Measurements from ENCODE around the gene POLE. TPM values are rescaled to one million over a fixed set of nuclear protein-coding genes. Genes with fewer than 3 reads are reported as not detected.

The POLE gene
- total RNA-seq, 1 donor from 2014 or later = 10.3 TPM

DNA sequence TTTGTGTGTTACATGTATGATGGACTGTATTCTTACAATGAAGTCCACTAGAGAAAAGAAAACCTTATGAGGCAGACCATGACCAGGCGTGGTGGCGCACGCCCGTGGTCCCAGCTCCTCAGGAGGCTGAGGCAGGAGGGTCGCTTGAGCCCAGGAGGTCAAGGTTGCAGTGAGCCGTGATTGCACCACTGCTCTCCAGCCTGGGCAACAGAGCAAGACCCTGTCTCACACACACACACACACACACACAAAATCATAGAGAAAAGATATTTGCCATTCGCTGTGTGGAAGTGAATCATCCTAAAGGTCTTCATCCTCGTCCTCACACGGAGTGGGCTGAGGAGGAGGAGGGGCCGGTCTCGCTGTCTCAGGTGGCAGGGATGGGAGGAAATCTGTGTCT, 109.0 kb downstream of the POLE start:
- intact Hi-C loops (cut with DNase I) = no loop called here
- no peak for DNase-seq
- no peak for ATAC-seq (ENCODE audit: poor library complexity)

DNA sequence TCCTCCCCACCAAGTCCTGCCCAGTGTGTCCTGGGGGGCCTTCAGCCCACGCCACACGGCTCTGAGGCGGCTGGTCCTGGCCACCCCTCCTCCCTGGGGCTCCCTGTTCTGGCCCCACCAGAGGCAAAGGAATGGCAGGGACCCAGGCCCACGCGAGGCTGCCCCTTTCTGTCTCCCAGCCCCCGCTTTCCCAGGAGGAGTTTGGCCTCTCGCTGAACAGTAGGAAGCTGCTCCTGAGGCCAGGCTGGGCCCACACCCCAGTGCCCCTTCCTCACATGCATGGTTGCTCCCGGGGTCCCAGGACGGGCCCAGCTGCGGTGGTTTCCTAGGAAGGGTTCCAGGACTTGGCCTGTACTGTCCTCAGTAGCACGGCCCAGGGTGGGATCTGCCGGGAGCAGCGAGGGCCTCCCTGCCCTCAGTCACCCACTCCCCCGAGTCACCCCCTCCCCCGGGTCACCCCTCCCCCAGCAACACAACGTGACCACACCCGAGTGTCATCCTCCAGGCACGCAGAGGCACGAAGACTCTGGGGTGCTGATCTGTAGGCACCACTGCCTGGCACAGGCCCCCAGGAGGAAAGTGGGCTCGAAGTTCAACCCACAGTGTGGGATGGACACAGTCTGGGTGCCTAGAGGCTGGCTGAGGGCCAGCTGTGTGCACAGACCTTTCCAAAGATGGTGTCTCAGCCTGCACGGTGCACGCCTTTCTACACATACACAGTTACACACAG, 109.8 kb downstream of the POLE start:
- DNase-seq = no peak
- intact Hi-C loops (cut with DNase I) = no loop called here

DNA sequence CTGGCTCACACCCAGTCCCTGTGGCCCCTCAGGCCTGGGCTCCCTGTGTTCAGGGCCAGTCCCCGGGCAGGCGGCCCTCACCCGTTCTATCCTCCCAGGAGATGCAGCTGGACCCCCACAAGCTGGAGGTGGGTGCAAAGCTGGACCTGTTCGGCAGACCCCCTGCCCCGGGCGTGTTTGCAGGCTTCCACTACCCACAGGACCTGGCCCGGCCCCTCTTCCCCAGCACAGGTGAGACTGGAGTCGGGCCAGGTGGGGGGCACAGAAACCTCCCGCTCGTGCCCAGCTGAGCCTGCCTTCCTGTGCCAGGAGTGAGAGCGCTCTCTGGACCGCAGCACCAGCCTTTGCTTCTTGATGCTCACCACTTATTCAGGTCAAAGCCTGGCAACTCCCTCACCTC, 110.4 kb downstream of the POLE start:
- DNase-seq (no peak), ATAC-seq (ENCODE audit: poor library complexity) (no peak)
- intact Hi-C loops (cut with DNase I) = no loop called here

More for the DNA sequence above, 109.8 kb downstream of the POLE start:
- no peak for ATAC-seq (ENCODE audit: poor library complexity)

DNA sequence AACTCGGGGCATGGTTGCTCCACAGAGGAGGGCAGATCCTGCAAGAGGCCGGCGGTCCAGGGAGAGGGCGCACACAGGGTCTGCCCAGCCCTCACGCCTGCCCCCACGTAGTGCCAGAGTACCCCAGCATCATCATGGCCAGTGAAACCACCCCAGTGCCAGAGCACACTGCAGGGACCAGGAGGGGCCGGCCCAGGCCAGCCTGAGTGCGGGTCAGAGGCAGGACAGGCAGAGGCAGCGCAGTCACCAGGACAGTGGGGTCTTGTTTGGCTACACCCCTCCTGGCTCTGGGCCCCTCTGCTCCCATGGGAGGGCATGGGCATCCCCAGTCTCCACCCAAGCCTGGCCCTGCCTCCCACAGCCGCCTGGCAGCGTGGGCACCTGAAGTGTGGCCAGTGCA, 111.5 kb downstream of the POLE start:
- intact Hi-C loops (cut with DNase I) = no loop called here
- DNase-seq = no peak
- no peak for ATAC-seq (ENCODE audit: poor library complexity)

DNA sequence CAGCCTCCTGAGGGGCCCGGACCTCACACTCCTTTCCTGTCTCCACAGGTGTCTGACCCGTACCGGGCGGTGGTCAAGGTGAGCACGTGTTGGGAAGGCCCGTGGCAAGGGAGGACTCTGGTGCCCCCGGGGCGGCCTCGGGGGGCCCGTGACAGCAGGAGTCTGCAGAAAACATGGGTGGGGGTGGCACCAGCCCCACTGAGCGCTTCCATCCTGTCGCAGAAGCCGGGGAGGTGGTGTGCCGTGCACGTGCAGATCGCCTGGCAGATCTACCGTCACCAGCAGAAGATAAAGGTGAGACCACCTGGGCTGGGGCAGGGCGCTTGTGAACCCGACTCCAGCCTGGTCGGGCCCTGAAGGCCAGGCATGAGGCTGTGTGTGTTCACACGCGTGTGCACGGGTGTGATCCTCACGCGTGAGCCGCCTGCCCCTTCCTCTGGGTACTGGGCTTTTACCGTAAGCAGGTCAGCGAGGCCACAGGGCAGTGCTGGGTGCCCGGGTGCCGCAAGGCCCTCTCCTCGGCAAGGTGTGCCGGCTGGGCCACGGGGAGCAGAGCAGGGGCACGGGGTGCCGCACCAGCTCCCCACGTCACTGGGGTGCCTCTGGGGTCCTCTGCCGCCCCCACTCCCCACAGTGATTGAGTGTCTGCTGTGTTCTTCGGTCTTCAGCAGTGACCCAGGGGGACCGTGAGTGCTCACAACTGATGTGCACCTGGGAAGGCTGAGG, 112.7 kb downstream of the POLE start:
- ATAC-seq (ENCODE audit: poor library complexity) (no peak), DNase-seq (no peak)
- intact Hi-C loops (cut with DNase I) = no loop called here

Small RNA genes lying within 50 kb of the gene (microRNA-seq; reads per million reads assigned to microRNA genes)
- gene MIR6763 = not detected

Other genes starting within 250 kb of the POLE start
- 58.6 TPM for gene FBRSL1, start 197.2 kb downstream of the POLE start, total RNA-seq
- not detected for gene LRCOL1, start 76.8 kb downstream of the POLE start, total RNA-seq
- not detected for gene P2RX2, start 68.6 kb downstream of the POLE start, total RNA-seq
- 54.9 TPM for gene PXMP2, start 245 bp upstream of the POLE start, total RNA-seq
- 32.6 TPM for gene PGAM5, start 23.5 kb upstream of the POLE start, total RNA-seq
- gene ANKLE2, start 74.5 kb upstream of the POLE start, total RNA-seq = 25.6 TPM
- 24.8 TPM for gene GOLGA3, start 141.5 kb upstream of the POLE start, total RNA-seq
- gene CHFR, start 200.3 kb upstream of the POLE start, total RNA-seq = 10.5 TPM